Stimulated activated CD8-positive, alpha-beta memory T cell treated with anti-CD3 and anti-CD28 coated beads, Interleukin-7, amount 100 ng/mL, for 48 hours (primary cell): Measurements from ENCODE around the gene NEU3.
"Not testable (repeated sequence)": the region's sequence is repeated elsewhere in the genome, so short reads cannot be mapped to it uniquely, and the experiment has no call there.

ENCODE experiments used
- DNase-seq, 2 donors: peaks; one replicate each; pipeline ENCODE4 v3.0.0-alpha.2; 2020; ENCODE audit warnings: low read depth in 1 of 2; ENCODE audit errors: extremely low read depth in 1 of 2

Gene NEU3

DNA sequence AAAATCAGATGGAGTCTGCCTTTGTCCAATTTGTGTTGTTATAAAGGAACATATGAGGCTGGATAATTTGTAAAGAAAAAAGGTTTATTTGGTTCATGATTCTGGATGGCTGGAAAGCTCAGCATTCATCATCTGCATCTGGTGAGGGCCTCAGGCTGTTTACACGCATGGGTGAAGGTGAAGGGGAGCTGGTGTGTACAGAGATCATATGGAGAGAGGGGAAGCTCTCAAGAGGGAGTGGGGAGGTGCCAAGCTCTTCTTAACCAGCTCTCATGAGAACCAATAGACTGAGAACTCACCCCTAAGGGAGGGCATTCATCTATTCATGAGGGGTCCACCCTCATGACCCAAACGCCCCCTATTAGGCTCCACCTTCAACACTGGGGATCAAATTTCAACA is 40.0 kb downstream of the NEU3 start:
- no peak for DNase-seq

DNA sequence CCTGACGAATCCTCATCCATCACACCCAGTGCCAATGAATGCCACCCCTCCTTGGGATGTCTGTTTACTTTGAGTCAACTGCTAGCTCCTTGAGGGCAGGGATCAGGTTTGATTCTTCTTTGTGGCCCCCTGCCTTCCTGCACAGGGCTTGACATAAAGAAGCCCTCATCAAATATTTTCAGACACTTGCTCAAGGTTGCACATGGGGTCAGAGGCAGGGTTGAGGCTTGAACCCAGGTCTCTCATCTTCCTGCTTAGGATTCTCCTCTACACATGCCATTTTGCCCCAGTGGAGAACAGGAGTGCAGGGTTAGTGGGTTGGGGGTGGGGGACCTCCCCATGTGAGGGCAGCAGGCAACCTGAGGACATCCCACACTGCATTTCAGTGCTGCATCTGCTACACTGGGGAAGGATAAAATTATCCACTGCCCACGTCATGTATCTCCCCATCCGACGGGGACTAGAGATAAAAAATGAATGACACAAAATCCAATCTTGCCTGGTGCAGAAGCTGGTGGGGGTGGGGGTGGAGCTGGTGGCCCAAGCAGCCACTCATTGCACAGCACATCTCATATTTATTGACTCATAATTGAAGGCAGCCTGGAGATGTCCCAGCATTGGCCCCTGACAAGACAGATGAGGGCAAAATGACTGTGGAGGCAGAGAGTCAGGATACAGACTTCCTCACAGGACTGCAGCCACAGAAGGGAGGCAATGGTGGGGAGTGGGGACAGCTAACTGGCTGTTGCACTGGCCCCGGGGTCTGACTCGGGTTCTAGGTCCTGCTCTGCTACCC is 41.3 kb downstream of the NEU3 start:
- no peak for DNase-seq

DNA sequence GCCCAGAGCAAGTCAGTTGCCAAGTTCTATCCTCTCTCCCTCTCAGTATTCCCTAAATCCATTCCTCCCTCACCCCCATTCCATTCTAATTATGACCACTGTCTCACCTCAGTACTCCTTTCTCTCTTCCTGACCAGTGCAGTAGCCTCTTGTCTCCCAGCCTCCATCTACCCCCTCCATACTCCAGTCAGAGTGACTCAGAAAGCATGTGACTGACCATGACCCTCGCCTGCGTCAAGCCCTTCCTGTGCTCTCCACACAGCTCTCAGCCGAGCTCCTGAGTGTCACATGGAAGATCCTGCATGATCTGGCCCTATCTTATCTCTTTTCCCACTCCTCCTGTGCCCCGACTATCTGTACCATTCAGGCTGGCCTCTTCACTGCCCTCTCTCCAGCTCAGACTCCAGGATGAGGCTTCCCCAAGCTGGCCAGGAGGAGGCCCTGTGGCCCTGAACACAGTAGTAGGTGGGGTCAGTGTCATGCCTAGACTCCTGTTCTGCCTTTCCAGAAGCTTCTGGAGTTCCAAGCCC is 42.6 kb downstream of the NEU3 start:
- no peak for DNase-seq

DNA sequence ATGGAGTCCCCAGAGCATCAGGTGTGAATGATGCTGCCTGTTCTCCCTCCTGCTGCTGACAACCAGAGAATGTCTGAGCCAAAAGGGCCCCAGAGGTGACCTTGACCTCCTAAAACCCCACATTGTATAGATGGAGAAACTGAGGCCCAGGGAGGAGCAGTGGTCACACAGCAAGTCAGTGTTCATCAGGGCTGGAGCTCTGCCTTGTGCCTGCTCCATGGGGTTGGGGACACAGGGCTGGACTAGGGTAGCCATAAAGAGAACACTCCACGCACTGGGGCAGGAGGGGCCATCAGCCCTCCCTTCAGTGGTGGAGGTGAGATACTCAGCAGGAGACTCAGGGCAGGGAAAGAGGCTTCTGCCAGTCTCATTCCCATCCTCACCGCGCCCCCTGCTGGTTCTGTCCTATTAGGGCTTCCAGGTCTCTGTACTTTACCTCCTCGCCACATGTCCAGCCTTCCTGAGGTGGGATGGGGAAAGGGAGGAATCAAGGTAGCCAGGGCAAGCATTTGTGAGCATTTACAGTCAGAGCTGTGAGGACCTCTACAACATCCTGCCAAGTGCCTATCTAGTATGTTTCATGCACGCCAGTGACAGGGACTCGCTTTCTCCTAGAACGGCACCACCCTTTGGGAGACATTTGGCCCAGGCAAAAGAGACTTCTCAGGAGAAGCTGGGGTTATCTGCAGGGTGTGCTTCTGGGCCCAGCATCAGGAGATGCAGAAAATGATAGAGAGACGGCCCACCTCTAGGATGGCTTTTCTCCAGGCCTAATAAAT is 43.2 kb downstream of the NEU3 start:
- DNase-seq, result peak in 1 of 2 donors; percentile 38

DNA sequence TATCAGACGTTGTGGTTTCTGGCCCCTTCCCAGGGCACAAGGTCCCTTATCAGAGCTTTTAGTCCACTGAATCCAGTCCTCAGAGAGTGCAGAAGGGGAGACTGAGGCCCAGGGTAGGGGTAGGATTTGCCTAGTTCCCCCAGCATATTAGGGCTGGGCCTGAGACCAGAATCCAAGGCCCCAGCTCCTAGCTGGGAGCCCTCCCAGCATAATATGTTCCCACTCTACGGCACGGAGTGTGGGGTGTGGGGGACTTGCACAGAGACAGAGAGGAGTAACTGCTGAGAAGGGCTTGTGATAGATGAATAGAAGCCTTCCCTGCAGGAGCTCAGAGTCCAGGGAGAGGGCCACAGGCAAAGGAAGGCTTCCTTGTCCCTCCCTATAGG is 43.8 kb downstream of the NEU3 start:
- DNase-seq, result no peak

DNA sequence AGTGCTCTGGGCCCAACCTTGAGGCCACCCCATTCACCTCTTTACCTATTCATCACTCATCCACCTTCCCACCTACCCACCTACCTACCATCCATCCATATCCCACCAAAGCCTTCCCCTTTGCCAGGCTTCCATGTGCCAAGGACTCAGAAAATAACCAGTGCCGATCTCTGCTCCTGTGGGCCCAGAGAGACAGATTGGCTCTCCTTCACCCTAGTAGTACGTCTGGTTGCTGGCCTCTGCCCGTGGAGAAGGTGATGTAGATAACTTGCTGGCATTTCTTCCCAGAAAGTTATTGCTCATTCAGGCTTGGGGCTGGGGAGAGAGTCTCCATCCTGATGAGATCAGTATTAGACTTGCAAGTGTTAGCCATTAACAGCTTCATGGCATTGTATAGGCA is 45.2 kb downstream of the NEU3 start:
- no peak for DNase-seq

DNA sequence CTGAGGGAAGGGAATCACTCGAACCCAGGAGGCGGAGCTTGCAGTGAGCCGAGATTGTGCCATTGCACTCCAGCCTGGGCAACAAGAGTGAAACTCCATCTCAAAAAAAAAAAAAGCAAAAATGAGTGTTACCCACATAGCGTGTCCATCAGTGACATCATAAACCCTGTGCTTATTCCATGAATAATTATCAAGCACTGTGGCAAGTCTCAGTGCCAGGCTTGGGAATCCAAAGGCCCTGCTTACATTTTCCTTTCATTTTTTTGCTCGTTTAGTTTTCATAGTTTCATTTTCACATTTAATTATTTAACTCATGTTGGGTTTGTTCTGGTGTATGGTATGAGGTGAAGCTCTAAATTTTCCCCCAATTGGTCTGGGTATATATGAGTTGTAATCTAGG is 46.5 kb downstream of the NEU3 start:
- DNase-seq, result no peak

DNA sequence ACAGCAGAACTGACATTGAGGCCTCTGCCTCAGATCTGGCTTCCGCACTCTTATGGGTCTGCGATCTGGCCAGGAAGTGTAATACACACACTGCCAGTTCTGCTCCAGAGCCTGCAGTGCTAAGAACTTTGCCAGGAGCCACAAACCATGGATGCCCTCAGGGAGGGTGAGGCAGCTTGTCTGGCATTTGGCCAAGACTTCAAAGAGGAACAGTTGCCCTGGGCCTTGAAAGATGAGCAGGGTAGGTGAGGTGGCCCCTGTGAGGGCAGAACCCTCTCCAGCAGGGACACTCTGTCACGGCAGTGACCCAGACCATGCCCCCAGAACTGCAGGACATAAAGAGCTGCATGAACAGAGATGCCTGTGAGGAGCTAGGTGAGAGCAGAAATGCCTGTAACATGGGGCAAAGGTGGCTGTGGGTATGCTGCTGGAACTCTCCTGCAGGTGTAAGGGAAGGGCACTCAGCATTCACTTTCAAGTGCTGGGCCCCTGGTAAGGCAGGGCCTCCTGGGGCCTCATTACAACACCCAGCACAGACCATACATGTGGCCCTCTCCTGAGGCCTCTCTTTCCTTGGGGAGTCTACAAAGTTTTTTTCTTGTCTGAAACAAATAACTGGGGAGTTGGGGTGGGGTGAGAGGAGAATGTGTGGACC is 47.3 kb downstream of the NEU3 start:
- DNase-seq, result no peak

DNA sequence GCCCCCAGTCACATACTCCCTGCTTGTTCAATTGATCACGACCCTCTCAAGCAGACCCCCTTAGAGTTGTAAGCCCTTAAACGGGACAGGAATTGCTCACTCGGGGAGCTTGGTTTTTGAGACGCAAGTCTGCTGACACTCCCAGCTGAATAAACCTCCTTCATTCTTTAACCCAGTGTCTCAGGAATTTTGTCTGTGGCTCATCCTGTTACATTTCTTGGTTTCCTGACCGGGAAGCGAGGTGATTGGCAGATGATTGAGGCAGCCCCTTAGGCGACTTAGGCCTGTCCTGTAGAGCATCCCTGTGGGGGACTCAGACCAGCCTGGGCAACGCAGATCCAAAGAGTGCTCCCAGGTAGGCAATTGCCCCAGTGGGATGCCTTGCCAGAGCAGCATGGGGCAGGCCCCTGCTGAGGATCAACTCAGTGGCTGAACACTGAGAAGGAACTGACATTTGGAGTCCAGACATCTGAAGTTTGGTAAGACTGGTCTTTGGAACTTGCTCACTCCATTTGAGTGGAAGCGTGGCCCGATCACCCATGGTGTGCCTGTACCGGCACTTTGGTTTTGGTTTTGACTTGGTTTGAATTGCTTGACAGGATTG is 51.5 kb downstream of the NEU3 start:
- DNase-seq, result no peak

DNA sequence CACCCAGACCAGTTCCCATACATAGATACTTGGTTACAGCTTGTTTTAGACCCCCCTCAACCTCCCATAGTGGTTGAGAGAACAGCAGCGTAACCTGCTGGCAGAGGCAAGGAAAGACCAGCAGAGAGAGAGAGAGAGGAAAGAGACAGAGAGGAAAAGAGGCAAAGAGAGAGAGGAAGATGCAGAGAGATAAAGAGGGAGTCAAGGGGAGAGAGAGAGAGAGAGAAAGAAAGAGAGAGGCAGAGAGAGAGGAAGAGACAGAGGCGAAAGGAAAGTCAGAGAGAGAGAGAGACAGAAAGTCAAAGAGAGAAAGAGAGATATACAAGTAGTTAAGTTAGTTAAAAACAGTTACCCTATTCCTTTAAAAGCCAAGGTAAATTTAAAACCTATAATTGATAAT is 52.5 kb downstream of the NEU3 start:
- no peak for DNase-seq

DNA sequence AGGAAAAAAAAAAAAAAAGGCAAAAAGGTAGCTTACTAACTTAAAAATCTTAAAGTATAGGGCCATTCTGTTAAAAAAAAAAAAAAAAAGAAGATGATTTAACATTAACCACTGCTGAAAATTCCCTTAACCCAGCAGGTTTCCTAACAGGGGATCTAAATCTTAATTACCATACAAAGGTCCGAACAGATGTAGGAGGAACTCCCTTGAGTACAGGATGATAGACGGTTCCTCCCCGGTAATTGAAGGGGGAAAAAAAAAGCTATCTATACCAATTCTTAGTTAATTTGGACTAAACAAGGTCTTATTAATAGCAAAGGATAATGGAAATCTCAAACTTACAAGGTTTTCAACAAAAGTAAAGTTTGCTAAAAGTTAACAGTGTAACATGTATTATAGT is 53.1 kb downstream of the NEU3 start:
- DNase-seq, result not testable (repeated sequence)

DNA sequence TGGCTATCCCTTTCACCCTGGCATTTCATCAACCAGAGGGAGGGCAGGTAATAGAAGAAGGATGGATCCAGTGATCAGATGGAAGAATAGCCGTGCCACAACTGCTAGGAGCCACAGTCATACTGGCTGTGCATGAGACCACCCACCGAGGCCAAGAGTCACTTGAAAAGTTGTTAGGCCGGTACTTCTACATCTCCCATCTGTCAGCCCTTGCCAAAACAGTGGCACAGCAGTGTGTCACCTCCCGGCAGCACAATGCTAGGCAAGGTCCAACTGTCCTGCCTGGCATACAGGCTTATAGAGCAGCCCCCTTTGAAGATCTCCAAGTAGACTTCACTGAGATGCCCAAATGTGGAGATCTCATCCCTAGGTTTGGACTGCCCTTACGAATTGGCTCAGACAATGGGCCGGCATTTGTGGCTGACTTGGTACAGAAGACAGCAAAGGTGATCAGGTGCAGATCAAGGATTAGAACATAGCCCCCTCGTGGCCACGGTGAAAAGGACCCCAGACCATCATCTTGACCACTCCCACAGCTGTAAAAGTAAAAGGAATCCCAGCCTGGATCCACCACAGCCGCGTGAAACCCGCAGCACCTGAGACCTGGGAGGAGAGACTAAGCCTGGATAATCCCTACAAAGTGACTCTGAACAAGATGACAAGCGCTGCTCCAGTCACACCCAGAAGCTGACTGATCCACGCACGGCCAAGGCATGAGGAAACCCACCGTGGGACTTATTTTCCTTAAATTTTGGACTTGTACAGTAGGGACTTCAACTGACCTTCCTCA is 55.8 kb downstream of the NEU3 start:
- DNase-seq, result not testable (repeated sequence)

DNA sequence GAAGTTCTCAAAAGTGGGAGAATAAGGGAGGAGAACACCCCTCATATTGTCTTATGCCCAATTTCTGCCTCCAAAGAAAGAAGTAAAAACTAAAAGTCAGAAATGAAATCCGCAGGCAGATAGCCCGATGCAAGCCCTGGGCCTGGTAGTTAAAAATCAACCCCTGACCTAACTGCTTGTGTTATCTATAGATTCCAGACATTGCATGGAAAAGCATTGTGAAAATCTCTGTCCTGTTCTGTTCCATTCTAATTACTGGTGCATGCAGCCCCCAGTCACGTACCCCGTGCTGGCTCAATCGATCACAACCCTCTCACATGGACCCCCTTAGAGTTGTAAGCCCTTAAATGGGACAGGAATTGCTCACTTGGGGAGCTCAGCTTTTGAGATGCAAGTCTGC is 57.9 kb downstream of the NEU3 start:
- not testable (repeated sequence) for DNase-seq

DNA sequence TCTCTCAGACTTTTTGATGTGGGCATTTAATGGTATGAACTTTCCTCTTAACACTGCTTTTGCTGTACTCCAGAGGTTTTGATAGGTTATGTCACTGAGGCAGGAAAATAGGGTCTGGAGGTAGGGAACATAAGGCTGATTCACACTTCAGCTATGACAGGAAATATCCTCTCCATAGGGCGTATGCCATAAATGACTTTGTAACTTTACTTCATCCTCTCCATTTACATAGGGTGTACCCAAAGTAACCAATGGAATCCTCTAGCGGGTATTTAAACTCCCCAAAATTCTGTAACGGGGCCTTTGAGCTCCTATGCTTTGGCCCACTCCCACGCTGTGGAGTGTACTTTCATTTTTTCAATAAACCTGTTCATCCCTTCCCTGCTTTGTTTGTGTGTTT is 58.5 kb downstream of the NEU3 start:
- no peak for DNase-seq

DNA sequence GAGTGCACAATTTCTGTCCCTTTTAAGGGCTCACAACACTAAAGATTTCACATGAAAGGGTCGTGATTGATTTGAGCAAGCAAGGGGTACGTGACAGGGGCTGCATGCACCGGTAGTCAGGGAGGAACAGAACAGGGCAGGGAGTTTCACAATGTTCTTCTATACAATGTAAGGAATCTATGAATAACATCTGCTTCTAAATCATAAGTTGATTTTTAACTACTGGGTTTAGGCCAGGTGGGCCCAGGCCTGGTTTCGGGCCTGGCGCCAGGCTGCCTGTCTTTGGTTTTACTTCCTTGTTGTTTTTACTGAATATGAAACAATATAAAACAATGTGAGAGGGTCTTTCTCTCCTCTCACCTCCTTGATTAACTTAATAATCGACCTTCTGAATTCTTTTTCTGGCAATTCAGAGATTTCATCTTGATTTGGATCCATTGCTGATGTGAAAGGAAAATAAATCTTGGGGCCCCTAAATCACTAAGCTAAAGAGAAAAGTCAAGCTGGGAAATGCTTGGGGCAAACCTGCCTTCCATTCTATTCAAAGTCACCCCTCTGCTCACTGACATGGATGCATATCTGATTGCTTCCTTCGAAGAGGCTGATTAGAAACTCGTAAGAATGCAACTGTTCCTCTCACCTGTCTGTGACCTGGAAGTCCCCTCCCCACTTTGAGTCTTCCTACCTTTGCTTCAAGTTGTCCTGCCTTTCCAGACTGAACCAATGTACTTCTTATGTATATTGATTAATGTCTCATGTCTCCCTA is 61.0 kb downstream of the NEU3 start:
- not testable (repeated sequence) for DNase-seq

DNA sequence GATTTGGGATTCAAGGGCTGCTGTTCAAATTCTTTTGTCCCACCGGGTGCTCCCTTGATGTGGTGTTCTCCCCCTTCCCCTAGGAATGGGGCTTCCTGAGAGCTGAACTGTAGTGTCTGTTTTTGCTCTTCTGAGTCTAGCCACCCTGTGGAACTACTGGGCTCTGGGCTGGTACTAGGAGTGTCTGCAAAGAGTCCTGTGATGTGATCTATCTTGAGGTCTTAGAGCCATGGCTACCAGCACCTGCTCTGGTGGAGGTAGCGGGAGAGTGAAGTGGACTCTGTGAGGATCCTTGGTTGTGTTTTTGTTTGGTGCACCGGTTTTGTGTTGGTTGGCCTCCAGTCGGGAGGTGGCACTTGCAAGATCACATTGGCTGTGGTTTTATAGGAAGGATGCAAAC is 61.8 kb downstream of the NEU3 start:
- DNase-seq, result no peak

DNA sequence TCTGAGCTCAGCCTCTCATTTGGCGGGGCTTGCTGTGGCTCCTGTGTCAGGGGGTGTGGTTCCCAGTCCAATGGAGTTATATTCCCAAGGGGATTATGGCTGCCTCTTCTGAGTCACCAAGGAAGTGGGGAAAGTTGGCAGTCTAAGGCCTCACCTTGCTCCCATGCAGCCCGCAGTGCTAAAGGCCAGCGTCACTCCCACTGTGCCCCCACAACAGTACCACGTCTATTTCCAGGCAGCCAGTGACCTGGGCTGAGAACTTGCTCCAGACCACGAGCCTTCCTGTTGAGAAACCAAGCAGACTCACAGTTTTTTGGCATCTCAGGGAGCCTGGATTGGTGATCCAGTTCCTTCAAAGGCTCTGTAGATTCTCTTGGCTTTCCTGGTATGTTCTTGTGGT is 62.3 kb downstream of the NEU3 start:
- DNase-seq, result no peak

DNA sequence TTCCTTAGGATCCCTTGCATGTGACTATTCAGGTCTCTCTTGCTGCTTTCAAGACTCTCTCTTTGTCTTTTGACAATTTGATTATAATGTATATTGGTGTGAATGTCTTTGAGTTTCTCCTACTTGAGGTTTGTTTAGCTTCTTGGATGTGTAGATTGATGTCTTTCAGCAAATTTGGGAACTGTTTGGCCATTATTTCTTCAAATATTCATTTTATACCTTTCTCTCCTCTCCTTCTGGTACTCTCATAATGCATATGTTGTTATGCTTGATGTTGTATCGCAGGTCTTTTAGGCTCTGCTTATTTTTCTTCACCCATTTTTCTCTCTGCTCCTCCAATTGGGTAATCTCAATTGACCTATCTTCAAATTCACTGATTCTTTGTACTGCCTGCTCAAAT is 63.7 kb downstream of the NEU3 start:
- DNase-seq, result no peak

DNA sequence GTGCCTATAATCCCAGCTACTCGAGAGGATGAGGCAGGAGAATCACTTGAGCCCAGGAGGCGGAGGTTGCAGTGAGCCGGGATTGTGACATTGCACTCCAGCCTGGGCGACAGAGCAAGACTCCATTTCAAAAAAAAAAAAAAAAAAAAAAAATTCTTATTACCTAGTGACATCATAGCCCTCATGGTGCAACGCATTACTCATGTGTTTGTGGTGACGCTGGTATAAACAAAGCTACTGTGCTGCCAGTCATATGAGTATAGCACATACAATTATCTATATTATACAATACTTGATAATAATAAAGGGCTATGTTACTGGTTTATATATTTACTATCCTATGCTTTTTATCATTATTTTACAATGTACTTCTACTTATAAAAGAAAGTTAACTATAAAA is 66.8 kb downstream of the NEU3 start:
- DNase-seq, result no peak

DNA sequence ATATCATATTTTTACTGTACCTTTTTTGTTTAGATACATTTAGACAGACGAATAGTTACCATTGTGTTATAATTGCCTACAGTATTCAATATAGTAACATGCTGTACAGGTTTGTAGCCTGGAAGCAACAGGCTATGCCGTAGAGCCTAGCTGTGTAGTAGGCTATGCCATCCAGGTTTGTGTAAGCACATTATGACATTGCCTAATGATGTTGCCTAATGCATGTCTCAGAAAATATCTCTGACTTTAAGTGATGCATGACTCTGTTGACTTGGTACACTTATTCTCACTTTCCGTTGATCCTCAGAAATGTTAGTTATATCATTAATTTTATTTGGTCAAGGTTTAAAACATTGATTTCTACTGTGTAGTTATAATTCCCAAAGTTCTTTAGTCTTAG is 68.1 kb downstream of the NEU3 start:
- no peak for DNase-seq
